ENCODE data around the gene RAB27A. TPM values are rescaled to one million over a fixed set of nuclear protein-coding genes. Genes with fewer than 3 reads are reported as not detected.

RAB27A gene
- total and polyA plus RNA-seq, 9 of the 15 experiments (the other 6 are each of a cell fraction or from before 2014, with no cell fraction given) = 31.5 to 171 (median 80.4) TPM

DNA sequence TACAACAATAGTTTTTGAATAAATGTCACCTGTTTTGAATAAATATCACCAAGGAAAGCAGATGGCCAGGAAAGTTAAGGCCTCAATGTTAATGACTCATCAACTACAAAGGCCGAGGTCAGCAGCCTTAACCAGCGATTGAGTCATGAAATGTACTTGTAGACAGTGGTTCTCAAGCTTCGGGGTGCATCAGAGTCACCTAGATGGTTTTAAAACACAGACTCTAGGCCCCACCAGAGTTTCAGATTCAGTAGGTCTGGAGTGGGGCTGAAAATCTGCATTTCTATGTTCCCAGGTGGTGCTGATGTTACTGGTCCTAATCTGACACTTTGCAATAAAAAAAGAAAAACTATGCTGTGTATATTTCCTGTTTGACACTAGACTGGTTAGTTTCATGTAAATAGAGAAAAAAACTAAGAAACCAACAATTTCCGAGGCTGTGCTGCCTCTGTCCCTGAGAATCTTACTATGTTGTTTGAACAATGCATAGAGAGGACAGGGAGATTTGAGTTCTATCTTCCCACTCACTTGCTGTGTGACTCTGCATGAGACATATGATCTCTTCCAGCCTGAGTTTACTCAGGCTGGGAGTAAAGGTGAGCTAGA is 9.8 kb downstream of the RAB27A start (continued):
- TF ChIP-seq DPF2 (IDR thresholded peaks at IDR 0.05) (peak; percentile 97), NONO (IDR thresholded peaks at IDR 0.05; ENCODE audit: low read depth in 2 of 2, low read length in 1 of 2) (peak in 1 of 2 experiments; percentile 7; a peak in 1 of 4 replicates), PTBP1 (IDR thresholded peaks at IDR 0.05; ENCODE audit: low read depth, low read length) (no peak), TRIM28 (IDR thresholded peaks at IDR 0.05) (0 out of 2 replicates have a peak, but pooled peaks have one; percentile 51), ATF7 (IDR thresholded peaks at IDR 0.05) (peak; percentile 89), MXI1 (IDR thresholded peaks at IDR 0.05; ENCODE audit: low read depth, low read length) (no peak), SNIP1 (IDR thresholded peaks at IDR 0.05; ENCODE audit: low read depth) (no peak), CHD1 (IDR thresholded peaks at IDR 0.05; ENCODE audit: low read length) (no peak), SRSF9 (IDR thresholded peaks at IDR 0.05; ENCODE audit: borderline replicate concordance, low read depth, low read length) (no peak), GTF2F1 (IDR thresholded peaks at IDR 0.05; ENCODE audit: low read depth, low read length) (no peak), SP2 (IDR thresholded peaks at IDR 0.05; ENCODE audit: extremely low read depth, low read depth, low read length, poor library complexity, severe bottlenecking) (no peak)
- TF ChIP-seq, protein P1, sequence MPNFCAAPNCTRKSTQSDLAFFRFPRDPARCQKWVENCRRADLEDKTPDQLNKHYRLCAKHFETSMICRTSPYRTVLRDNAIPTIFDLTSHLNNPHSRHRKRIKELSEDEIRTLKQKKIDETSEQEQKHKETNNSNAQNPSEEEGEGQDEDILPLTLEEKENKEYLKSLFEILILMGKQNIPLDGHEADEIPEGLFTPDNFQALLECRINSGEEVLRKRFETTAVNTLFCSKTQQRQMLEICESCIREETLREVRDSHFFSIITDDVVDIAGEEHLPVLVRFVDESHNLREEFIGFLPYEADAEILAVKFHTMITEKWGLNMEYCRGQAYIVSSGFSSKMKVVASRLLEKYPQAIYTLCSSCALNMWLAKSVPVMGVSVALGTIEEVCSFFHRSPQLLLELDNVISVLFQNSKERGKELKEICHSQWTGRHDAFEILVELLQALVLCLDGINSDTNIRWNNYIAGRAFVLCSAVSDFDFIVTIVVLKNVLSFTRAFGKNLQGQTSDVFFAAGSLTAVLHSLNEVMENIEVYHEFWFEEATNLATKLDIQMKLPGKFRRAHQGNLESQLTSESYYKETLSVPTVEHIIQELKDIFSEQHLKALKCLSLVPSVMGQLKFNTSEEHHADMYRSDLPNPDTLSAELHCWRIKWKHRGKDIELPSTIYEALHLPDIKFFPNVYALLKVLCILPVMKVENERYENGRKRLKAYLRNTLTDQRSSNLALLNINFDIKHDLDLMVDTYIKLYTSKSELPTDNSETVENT (CRISPR knock-in tag; IDR thresholded peaks at IDR 0.05) = no peak
- TF ChIP-seq, protein P2, sequence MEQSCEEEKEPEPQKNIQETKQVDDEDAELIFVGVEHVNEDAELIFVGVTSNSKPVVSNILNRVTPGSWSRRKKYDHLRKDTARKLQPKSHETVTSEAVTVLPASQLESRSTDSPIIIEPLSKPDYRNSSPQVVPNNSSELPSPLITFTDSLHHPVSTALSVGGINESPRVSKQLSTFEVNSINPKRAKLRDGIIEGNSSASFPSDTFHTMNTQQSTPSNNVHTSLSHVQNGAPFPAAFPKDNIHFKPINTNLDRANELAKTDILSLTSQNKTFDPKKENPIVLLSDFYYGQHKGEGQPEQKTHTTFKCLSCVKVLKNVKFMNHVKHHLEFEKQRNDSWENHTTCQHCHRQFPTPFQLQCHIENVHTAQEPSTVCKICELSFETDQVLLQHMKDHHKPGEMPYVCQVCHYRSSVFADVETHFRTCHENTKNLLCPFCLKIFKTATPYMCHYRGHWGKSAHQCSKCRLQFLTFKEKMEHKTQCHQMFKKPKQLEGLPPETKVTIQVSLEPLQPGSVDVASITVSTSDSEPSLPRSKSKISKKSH (CRISPR knock-in tag; IDR thresholded peaks at IDR 0.05) = no peak
- TF ChIP-seq, protein P3, sequence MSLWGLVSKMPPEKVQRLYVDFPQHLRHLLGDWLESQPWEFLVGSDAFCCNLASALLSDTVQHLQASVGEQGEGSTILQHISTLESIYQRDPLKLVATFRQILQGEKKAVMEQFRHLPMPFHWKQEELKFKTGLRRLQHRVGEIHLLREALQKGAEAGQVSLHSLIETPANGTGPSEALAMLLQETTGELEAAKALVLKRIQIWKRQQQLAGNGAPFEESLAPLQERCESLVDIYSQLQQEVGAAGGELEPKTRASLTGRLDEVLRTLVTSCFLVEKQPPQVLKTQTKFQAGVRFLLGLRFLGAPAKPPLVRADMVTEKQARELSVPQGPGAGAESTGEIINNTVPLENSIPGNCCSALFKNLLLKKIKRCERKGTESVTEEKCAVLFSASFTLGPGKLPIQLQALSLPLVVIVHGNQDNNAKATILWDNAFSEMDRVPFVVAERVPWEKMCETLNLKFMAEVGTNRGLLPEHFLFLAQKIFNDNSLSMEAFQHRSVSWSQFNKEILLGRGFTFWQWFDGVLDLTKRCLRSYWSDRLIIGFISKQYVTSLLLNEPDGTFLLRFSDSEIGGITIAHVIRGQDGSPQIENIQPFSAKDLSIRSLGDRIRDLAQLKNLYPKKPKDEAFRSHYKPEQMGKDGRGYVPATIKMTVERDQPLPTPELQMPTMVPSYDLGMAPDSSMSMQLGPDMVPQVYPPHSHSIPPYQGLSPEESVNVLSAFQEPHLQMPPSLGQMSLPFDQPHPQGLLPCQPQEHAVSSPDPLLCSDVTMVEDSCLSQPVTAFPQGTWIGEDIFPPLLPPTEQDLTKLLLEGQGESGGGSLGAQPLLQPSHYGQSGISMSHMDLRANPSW (CRISPR knock-in tag; IDR thresholded peaks at IDR 0.05) = no peak
- TF ChIP-seq, protein P4, sequence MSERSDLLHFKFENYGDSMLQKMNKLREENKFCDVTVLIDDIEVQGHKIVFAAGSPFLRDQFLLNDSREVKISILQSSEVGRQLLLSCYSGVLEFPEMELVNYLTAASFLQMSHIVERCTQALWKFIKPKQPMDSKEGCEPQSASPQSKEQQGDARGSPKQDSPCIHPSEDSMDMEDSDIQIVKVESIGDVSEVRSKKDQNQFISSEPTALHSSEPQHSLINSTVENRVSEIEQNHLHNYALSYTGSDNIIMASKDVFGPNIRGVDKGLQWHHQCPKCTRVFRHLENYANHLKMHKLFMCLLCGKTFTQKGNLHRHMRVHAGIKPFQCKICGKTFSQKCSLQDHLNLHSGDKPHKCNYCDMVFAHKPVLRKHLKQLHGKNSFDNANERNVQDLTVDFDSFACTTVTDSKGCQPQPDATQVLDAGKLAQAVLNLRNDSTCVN (CRISPR knock-in tag; IDR thresholded peaks at IDR 0.05) = no peak
- TF ChIP-seq, protein P5, sequence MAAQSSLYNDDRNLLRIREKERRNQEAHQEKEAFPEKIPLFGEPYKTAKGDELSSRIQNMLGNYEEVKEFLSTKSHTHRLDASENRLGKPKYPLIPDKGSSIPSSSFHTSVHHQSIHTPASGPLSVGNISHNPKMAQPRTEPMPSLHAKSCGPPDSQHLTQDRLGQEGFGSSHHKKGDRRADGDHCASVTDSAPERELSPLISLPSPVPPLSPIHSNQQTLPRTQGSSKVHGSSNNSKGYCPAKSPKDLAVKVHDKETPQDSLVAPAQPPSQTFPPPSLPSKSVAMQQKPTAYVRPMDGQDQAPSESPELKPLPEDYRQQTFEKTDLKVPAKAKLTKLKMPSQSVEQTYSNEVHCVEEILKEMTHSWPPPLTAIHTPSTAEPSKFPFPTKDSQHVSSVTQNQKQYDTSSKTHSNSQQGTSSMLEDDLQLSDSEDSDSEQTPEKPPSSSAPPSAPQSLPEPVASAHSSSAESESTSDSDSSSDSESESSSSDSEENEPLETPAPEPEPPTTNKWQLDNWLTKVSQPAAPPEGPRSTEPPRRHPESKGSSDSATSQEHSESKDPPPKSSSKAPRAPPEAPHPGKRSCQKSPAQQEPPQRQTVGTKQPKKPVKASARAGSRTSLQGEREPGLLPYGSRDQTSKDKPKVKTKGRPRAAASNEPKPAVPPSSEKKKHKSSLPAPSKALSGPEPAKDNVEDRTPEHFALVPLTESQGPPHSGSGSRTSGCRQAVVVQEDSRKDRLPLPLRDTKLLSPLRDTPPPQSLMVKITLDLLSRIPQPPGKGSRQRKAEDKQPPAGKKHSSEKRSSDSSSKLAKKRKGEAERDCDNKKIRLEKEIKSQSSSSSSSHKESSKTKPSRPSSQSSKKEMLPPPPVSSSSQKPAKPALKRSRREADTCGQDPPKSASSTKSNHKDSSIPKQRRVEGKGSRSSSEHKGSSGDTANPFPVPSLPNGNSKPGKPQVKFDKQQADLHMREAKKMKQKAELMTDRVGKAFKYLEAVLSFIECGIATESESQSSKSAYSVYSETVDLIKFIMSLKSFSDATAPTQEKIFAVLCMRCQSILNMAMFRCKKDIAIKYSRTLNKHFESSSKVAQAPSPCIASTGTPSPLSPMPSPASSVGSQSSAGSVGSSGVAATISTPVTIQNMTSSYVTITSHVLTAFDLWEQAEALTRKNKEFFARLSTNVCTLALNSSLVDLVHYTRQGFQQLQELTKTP (IDR thresholded peaks at IDR 0.05; ENCODE audit: low read depth in 1 of 2, partially characterized antibody in 2 of 2) = peak in 1 of 2 experiments; percentile 54
